Hematopoietic multipotent progenitor cell treated with erythropoietin and hydrocortisone succinate and interleukin-3 and kit ligand, for 4 days (in vitro differentiated cells): ENCODE data around the gene ZNF609.

Experiments
- DNase-seq: peaks from one replicate; pipeline ENCODE4 v3.0.0-alpha.2; 2015

Gene ZNF609

DNA sequence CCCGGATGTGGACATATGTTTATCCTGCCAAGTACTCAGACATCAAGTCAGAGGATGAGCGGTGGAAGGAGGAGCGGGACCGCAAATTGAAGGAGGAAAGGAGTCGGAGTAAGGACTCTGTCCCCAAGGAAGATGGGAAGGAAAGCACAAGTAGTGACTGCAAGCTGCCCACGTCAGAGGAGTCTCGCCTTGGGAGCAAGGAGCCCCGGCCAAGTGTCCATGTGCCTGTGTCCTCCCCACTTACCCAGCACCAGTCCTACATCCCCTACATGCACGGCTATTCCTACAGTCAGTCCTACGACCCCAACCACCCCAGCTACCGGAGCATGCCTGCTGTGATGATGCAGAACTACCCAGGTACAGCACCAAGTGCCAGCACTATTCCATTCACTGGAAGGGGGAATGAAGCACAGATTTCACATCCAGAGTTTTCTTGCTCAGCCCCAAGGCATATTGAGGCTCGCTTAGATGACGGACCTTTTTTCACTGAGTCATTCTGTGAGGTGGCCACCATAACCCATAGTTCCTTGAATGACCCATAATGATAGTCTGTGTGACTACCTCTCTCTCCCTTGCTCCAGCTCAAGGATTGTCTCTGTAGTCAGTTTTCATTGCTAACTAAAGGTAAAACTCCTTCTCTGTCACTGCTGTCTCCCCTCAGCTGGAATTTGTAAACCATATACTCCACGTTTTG, 217.9 kb downstream of the ZNF609 start:
- DNase-seq = no peak

DNA sequence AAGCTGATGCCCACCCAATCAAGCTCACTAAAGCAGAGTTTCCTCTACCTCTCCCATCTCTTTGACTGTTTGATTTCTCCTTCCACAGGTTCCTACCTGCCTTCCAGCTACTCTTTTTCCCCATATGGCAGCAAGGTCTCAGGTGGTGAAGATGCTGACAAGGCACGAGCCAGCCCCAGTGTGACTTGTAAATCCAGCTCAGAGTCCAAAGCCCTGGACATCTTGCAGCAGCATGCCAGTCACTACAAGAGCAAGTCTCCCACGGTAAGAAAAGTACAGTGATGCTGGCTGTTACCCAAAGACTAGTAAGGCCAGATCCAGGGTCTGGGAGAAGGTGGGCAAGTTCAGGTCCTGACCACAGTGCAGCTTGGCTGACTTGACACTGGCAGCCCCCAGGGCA, 219.7 kb downstream of the ZNF609 start:
- DNase-seq = no peak

DNA sequence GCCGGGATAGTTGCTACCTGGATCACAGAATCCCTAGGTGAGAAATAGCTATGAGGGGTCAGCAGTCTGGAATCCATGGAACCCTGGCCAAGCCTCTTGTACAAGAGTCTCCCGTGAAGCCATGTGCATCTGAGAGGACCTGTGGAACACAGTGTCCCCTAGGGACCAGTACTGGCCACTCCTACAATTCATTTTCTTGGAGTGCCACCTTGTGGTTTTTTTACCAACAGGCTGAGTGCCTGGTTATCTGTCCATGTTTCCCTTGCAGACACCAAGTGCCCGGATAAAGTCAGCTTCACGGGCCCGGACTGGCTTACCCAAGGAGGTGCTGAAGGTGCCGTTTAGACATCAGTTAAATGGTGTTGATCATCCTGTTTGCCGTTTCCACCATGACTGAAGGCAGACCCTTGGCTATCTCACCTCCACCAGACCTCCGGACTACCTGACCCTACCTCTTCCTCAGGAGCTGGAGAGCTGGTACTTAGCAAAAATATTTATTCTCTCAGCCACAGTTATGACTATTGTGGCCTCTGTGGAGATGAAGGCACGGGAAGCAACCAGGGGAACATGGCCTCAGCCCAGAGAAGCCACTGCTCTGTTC, 221.1 kb downstream of the ZNF609 start:
- DNase-seq = peak; percentile 84

- DNase-seq = no peak
These were observed 221.9 kb downstream of the ZNF609 start for GRCh38 chr15:64682255-64682654.

DNA sequence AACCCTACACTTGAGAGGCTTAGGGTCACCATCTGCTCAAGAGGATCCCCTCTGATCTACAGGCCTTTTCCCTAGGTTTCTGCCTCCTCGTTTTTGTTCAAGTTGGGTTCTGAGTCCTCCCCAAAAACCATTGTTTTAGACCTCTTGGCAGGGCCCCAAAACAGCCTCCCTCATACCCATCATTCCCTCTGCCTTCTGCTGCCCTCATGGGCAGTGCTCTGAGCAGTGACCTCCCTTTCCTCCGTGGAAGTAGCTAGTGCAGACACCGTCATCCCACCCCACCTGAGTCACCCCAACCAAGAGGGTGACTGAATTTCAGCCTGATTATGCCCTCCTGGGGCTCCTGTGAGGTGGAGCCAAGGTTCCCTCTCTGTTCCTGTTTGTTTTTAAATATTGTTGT, 223.0 kb downstream of the ZNF609 start:
- DNase-seq = no peak

DNA sequence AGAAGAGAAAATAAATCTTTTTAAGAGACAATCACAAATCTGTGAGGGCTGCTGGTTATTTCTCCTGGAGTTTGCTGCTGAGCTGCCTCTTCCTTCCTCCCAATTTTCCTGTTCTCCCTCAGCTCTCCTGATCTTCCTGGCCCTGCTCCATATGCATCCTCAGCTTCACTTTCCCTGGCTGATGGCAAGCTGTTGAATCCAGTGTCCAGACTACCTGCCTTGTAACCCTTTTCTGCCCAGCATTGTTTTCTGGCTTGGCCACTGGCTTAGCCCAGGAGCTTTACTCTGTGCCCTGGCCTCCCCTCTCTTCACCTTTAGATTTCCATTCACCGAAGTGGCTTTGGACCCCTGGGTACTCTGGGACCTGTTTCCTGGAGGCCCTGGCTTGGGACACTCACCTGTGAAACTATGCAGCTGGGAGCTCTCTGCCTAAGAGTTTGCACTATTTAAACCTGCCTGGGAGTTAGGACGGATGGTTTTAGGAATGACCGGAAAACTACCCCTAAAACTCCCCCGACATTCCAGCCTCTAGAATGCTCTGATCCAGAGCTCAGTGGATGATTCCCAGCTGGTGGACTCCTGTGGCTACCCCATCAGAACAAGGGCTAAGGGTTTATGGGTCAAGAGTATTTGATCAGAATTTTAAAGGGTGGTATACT, 225.0 kb downstream of the ZNF609 start:
- no peak for DNase-seq

DNA sequence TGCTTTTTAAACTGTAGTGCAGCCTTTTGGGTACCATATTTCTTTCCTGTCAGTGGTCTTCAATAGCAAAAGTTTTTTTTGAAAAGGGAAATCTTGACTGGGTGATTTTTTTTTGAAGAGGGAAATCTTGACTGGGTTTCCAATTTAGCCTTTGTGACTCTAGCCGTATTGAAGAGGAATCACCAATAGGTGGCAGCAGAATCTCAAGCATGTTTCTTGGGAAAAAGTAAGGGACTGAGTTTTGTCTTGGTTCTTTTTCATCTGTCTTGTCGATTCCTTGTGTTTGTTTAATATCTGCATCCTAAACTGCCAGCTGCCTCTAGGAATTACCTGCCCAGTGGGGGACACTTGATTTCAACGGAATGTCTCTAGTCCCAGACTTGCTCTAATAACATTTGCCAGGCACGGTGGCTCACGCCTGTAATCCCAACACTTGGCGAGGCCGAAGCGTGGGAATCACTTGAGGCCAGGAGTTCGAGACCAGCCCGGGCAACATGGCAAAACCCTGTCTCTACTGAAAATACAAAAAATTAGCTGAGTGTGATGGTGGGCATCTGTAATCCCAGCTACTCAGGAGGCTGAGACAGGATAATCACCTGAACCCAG, 225.9 kb downstream of the ZNF609 start:
- DNase-seq = peak; percentile 80

- DNase-seq = no peak
These were observed 226.8 kb downstream of the ZNF609 start for GRCh38 chr15:64687172-64687571.

- DNase-seq = no peak
These were observed 227.3 kb downstream of the ZNF609 start for GRCh38 chr15:64687688-64688087.

GRCh38 chr15:64688770-64689169, 228.4 kb downstream of the ZNF609 start:
- DNase-seq = no peak

DNA sequence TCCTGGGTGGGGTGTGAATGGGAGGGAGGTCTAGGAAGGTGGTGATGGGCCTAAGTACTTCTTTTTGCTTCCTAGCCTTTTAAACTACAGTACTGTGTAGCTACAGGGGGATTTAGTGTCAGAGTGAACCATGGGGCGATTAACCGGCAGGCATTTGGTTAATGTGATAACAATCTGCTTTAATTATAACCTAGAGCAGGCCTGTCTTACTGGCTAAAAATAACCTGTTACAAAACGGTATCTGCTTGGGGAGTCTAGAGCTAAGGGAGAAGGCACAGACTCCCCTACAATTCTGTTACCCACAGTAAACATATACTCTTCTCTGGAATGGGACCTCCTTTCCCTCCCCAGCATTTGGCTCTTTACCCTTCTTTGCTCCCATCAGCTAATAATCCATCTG, 229.6 kb downstream of the ZNF609 start:
- DNase-seq = no peak

GRCh38 chr15:64690578-64691296, 230.4 kb downstream of the ZNF609 start:
- DNase-seq = peak; percentile 47

DNA sequence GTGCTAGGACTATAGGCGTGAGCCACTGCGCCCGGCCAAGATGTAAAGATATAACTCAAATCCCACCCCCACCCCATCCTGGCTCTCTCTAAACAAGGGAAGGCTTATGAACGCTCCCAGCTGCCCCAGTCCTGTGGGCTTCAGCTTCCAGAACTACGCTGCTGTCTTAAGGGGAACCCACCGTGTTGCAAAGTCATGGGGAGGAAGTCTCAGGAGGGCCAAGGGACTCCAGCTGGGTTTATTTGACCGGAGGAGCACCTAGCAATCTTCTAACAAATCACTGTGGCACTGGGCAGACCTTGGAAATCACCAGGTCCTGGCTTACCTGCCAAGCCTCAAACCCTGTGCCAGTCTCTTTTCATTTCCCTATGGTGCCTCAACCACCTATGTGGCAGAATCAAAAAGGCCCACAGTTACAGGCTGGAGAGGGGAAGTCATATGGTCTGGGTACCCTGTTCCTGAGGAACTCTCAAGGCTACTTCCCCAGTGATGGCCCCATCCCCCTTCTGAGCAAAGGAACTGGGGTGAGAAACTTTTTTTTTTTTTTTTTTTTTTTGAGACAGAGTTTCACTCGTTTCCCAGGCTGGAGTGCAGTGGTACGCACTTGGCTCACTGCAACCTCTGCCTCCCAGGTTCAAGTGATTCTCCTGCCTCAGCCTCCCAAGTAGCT, 231.7 kb downstream of the ZNF609 start:
- DNase-seq = peak; percentile 66

DNA sequence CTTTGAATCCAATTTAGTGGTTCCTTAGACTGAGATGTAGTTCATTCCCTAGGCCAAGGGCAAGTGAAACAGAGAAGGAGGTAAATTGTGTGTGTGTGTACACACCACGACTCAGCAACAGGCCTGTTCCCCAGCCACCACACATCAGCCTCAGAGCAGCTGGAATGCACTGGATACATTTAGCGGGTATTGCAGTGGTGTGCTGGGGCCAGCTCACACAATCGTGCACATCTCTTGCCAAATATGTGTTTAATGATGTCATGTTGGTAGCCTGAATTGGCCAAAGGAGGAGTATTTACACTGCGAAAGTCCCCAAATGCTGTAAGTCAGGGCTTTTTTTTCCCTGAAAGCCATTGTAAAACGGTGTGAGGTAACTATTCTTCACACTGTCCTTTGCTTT, 232.8 kb downstream of the ZNF609 start:
- peak; percentile 60 for DNase-seq

GRCh38 chr15:64694816-64695215, 234.4 kb downstream of the ZNF609 start:
- no peak for DNase-seq

- DNase-seq = peak; percentile 98
These were observed 235.2 kb downstream of the ZNF609 start for GRCh38 chr15:64695561-64695992.

DNA sequence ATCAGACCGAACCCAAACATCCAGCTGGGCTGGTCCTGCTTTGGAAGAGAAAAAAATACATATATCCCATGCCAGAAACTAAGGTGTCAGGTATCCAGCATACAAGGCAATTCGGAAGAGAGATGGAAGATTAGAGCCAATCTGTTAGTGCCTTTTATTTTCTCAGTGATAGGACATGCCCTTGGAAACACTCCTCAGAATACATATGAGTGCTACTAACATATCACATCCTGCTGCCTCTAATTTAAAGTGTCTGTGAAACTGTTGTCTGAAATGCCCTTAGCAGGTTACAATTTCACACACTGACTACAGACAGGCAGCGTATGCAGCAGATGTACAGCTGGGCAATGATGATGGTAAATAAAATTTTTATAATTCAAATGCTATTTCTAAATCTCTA, 236.1 kb downstream of the ZNF609 start:
- DNase-seq = no peak

DNA sequence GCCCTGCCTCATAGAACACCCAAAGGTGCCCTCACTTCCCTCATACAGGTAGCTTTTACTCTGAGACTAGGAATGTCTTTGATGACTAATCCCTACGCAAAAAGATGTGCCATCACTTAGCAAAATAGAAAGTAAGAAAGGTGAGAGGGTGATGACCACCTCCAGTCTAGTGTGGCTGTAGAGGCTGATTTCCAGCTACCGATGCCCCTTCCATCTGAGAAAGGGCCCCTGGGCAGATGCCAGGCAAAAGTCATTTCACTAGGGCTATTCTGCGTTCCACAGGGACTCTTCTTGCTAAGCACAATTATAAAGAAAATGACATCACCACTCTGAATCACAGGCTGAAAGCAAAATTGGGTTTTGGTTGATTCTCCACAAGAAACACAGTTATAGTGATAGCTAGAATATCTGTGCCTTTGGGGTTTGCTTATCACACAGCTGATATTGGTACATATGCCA, 237.6 kb downstream of the ZNF609 start:
- DNase-seq = no peak

GRCh38 chr15:64698823-64699222, 238.4 kb downstream of the ZNF609 start:
- no peak for DNase-seq

GRCh38 chr15:64699751-64700388, 239.5 kb downstream of the ZNF609 start:
- DNase-seq = no peak

- DNase-seq = no peak
These were observed 240.7 kb downstream of the ZNF609 start for GRCh38 chr15:64701051-64701450.
